GM12878 (cell line): ENCODE results near the gene GABRA6. TPM values are rescaled to one million over a fixed set of nuclear protein-coding genes. Genes with fewer than 3 reads are reported as not detected.

ENCODE experiments used
- ATAC-seq: fragments of 200-7000 bp; cut with Tn5 transposase; 3 replicates; pipeline ENCODE4 v1.9.1; 2020; ENCODE audit warnings: mild to moderate bottlenecking, moderate library complexity
- BruUV-seq: library from RNA; stranded (reverse); fragments of 400-500 nt; replicated peaks from 2 replicates; lab custom pipeline; 2021; lab: Mats Ljungman, UMichigan
- CTCF ChIA-PET: fragments of 300-600 bp; sonication (Branson Sonifier 250); formaldehyde crosslinking; extraction: SDS; loops from one replicate; lab custom pipeline; 2021; ENCODE audit warnings: inconsistent platforms; lab: Yijun Ruan, JAX
- POLR2A ChIA-PET: fragments of 350-600 bp; formaldehyde crosslinking; extraction: SDS; loops from one replicate; lab custom pipeline; 2021; ENCODE audit warnings: inconsistent platforms; lab: Charles Lee
- RAD21 ChIA-PET: fragments of 300-600 bp; sonication (Branson Sonifier 250); formaldehyde crosslinking; loops from one replicate; lab custom pipeline; 2023; ENCODE audit warnings: antibody characterized with exemption; ENCODE audit not compliant: unreplicated experiment; lab: Charles Lee
- SMC1A ChIA-PET: fragments of 300-600 bp; sonication (Branson Sonifier 250); formaldehyde crosslinking; loops from one replicate; lab custom pipeline; 2023; ENCODE audit not compliant: unreplicated experiment, uncharacterized antibody; lab: Charles Lee
- DNase-seq: peaks from one replicate; pipeline ENCODE4 v3.0.0-alpha.2; 2011; ENCODE audit warnings: low read depth, low spot score
- FAIRE-seq: peaks from 3 replicates; lab custom pipeline; 2011; peaks lifted over from hg19 to GRCh38; lab: Jason Lieb, UNC
- H2AFZ ChIP-seq: 2 replicates; pipeline ENCODE4 v1.6.0; 2011; ENCODE audit warnings: low read depth, low read length, control low read depth; ENCODE audit not compliant: control insufficient read depth
- H3K27ac ChIP-seq: 2 replicates; pipeline ENCODE4 v1.5.1; 2011; ENCODE audit warnings: control low read depth; ENCODE audit not compliant: control insufficient read depth, insufficient read depth
- H3K27me3 ChIP-seq, 2 experiments: replicated peaks in 1 of 2; 2 replicates each; pipeline versions ENCODE4 v1.6.0 to v1.6.1; 2011; ENCODE audit warnings: low read length in 1 of 2; ENCODE audit not compliant: control insufficient read depth in 2 of 2, insufficient read depth in 2 of 2
- H3K36me3 ChIP-seq, 2 experiments: 2 replicates each; pipeline ENCODE4 v1.5.1; 2011; ENCODE audit warnings: low read length in 1 of 2; ENCODE audit not compliant: control insufficient read depth in 2 of 2, insufficient read depth in 2 of 2
- H3K4me1 ChIP-seq: 2 replicates; pipeline ENCODE4 v1.6.1; 2011; ENCODE audit warnings: mild to moderate bottlenecking, low read length, moderate library complexity, mixed read lengths; ENCODE audit not compliant: control insufficient read depth, insufficient read depth
- H3K4me2 ChIP-seq: 2 replicates; pipeline ENCODE4 v1.6.0; 2011; ENCODE audit warnings: control low read depth; ENCODE audit not compliant: control insufficient read depth, insufficient read depth
- H3K4me3 ChIP-seq: fragments of 200-600 bp; sonication (generic); 2 replicates; pipeline ENCODE4 v1.5.1; 2016
- H3K79me2 ChIP-seq: 2 replicates; pipeline ENCODE4 v1.6.0; 2011; ENCODE audit warnings: low read length; ENCODE audit not compliant: control insufficient read depth, insufficient read depth
- H3K9ac ChIP-seq: 2 replicates; pipeline ENCODE4 v1.8.0; 2011; ENCODE audit warnings: low read length, control low read depth, mixed read lengths; ENCODE audit not compliant: control insufficient read depth, insufficient read depth
- H3K9me3 ChIP-seq: replicated peaks from 3 replicates; pipeline ENCODE4 v1.5.1; 2011; ENCODE audit warnings: mild to moderate bottlenecking, low read length; ENCODE audit not compliant: control insufficient read depth, insufficient read depth
- H4K20me1 ChIP-seq: 2 replicates; pipeline ENCODE4 v1.6.0; 2011; ENCODE audit not compliant: control insufficient read depth, insufficient read depth
- BACH1 ChIP-seq: fragments of 450-650 bp; IDR thresholded peaks from 2 replicates; pipeline ENCODE4 v1.6.1; 2017; ENCODE audit warnings: mild to moderate bottlenecking, borderline replicate concordance
- CBFB ChIP-seq: IDR thresholded peaks from 2 replicates; pipeline ENCODE4 v1.6.1; 2016; ENCODE audit warnings: antibody characterized with exemption, low read depth
- CBX3 ChIP-seq: fragments of 200-600 bp; sonication (generic); IDR thresholded peaks from 2 replicates; pipeline ENCODE4 v1.6.1; 2016; ENCODE audit warnings: low read depth, borderline replicate concordance
- EED ChIP-seq: sonication (generic); IDR thresholded peaks from 2 replicates; pipeline ENCODE4 v1.6.1; 2016; ENCODE audit warnings: antibody characterized with exemption, low read depth
- HDGF ChIP-seq: fragments of 450-650 bp; IDR thresholded peaks from 2 replicates; pipeline ENCODE4 v1.6.1; 2016; ENCODE audit warnings: antibody characterized with exemption
- JUND ChIP-seq: IDR thresholded peaks from 2 replicates; pipeline ENCODE4 v1.6.1; 2012; ENCODE audit warnings: low read depth, mild to moderate bottlenecking, low read length, improper control_type of control experiment, moderate library complexity
- KDM1A ChIP-seq: fragments of 200-600 bp; sonication (generic); IDR thresholded peaks from 2 replicates; pipeline ENCODE4 v1.6.1; 2016; ENCODE audit warnings: borderline replicate concordance
- MXI1 ChIP-seq: fragments of 150-350 bp; IDR thresholded peaks from 2 replicates; pipeline ENCODE4 v1.6.1; 2011; ENCODE audit warnings: low read depth, mild to moderate bottlenecking, inconsistent platforms, low read length, improper control_type of control experiment
- MYB ChIP-seq: fragments of 150-350 bp; IDR thresholded peaks from 2 replicates; pipeline ENCODE4 v1.6.1; 2014; ENCODE audit warnings: mild to moderate bottlenecking, low read depth, low read length, borderline replicate concordance
- PML ChIP-seq: IDR thresholded peaks from 2 replicates; pipeline ENCODE4 v1.6.1; 2012; ENCODE audit warnings: low read length, inconsistent platforms
- RB1 ChIP-seq: fragments of 450-650 bp; formaldehyde crosslinking; IDR thresholded peaks from 2 replicates; pipeline ENCODE4 v1.6.1; 2017; ENCODE audit warnings: mild to moderate bottlenecking, borderline replicate concordance
- SIN3A ChIP-seq: IDR thresholded peaks from 2 replicates; pipeline ENCODE4 v1.6.1; 2012; ENCODE audit warnings: low read depth, low read length, improper control_type of control experiment
- SP1 ChIP-seq: IDR thresholded peaks from one replicate; pipeline ENCODE4 v1.6.1; 2011; ENCODE audit warnings: low read depth, low read length
- SPI1 ChIP-seq: IDR thresholded peaks from 2 replicates; pipeline ENCODE4 v1.6.1; 2011; ENCODE audit warnings: low read depth, mild to moderate bottlenecking, low read length, moderate library complexity, borderline replicate concordance; ENCODE audit not compliant: insufficient read depth
- STAT3 ChIP-seq: IDR thresholded peaks from 2 replicates; pipeline ENCODE4 v1.6.1; 2011; ENCODE audit warnings: low read depth, low read length, improper control_type of control experiment
- YBX1 ChIP-seq: fragments of 450-650 bp; IDR thresholded peaks from 2 replicates; pipeline ENCODE4 v1.6.1; 2016; ENCODE audit warnings: antibody characterized with exemption
- ZNF274 ChIP-seq: IDR thresholded peaks from one replicate; pipeline ENCODE4 v1.8.0; 2011; ENCODE audit not compliant: insufficient read length, insufficient read depth
- ZNF687 ChIP-seq: fragments of 450-650 bp; IDR thresholded peaks from 2 replicates; pipeline ENCODE4 v1.6.1; 2017; ENCODE audit warnings: mild to moderate bottlenecking, moderate library complexity
- WGBS: methylation state at CpG from one replicate; pipeline ENCODE4 v1.1.6; 2016; ENCODE audit warnings: low lambda C conversion rate; ENCODE audit not compliant: insufficient replicate concordance, insufficient coverage; ENCODE audit errors: missing lambda C conversion rate; 5-methylcytosine and 5-hydroxymethylcytosine counted together
- in situ Hi-C: fragments of 300-500 bp; cut with MboI; formaldehyde crosslinking; loops from 9 replicates; pipeline ENCODE4 v1.14.3; 2018; ENCODE audit warnings: mixed read lengths
- intact Hi-C: fragments of 100-400 bp; cut with micrococcal nuclease; formaldehyde crosslinking; loops from one replicate; pipeline ENCODE4 v1.14.2; 2022; ENCODE audit not compliant: unreplicated experiment
- polyA plus RNA-seq, 11 experiments: library from polyadenylated mRNA; depleted of rRNA in 4 of 11; unstranded in 6 of 11; stranded (reverse) in 5 of 11; fragments of >200 nt; fragmentation: Nextera tagmentation in 4 of 11; fragmentation: Illumina TruSeq in 1 of 11; extraction: Ambion mirVana in 4 of 11; extraction: Trizol in 1 of 11; gene quantifications; 1 replicate in 1 of 11; 2 replicates in 10 of 11; pipeline versions ENCODE4 v1.2.1 to v1.2.3, GENCODE V29; 2011 to 2016; ENCODE audit warnings: inconsistent platforms in 2 of 11, missing spikeins in 2 of 11, low read depth in 1 of 11
- total RNA-seq, 4 experiments: library from RNA; depleted of rRNA in 3 of 4; stranded (reverse); fragments of >200 nt in 3 of 4; fragmentation: Illumina TruSeq in 1 of 4; extraction: Trizol in 1 of 4; gene quantifications; 2 replicates each; pipeline versions ENCODE4 v1.2.1 to v1.2.3, GENCODE V29; 2013 to 2021
- TF ChIP-seq, protein P1 (sequence below): fragments of 450-650 bp; IDR thresholded peaks from 2 replicates; pipeline ENCODE4 v1.6.1; 2017; ENCODE audit warnings: antibody characterized with exemption, mild to moderate bottlenecking, moderate library complexity

The GABRA6 gene
- total and polyA plus RNA-seq, 10 of the 15 experiments (the other 5 are each of a cell fraction or from before 2014, with no cell fraction given), result not detected

DNA sequence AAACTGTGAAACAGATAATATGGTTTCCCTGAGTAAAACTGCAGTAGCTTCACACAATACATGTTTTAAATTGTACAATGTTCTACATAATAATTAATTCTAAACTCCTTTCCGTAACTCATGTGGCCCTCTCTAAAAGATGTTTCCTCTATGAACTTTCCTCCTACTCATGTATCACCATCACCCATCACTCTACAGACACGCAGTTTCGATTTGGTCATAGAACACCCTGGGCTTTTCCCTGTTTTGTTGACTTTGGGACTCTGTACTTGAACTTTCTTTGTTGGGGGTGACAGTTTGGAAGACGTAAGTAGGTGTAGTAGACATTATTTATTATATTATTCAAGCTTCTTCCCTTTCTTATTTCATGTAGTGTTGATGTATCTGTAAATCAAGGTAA is 44.1 kb upstream of the GABRA6 start (continued):
- TF ChIP-seq HDGF, result no peak
- TF ChIP-seq, all 136 proteins: peak for 0

DNA sequence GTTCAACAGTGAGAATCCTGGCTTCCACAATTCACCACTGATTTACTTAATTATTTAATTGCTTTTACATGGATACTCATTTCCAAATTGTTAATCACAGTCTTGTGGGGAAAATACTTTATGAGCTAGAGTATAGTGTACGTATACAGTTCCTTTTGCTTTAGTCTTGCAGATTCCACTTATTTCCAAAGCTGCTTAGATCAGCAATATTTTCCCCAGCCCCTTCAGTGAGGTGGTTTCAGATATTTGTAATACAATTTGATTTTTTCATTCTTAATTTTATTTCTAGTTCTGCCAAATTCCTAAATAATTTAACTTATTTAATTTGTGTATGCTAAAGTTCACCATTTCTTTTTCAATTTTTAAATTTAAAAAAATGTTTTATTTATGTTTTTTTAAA is 40.3 kb upstream of the GABRA6 start:
- POLR2A ChIA-PET, result no interaction called here
- no peaks in the 10 kb centered on the region for H3K79me2 ChIP-seq
- SMC1A ChIA-PET, result no interaction called here
- H3K4me1 ChIP-seq, result no peaks in the 10 kb centered on the region
- in situ Hi-C loops (no loop called here), intact Hi-C loops (no loop called here)
- DNase-seq, result no peak
- FAIRE-seq, result no peak
- H3K4me3 ChIP-seq, result no peak overlapping the region
- no peaks in the 10 kb centered on the region for H3K36me3 ChIP-seq
- no peaks in the 10 kb centered on the region for H3K27me3 ChIP-seq
- WGBS, result 0% methylated on average over 1 of the region's 1 CpG
- CTCF ChIA-PET, result no interaction called here
- H4K20me1 ChIP-seq, result no peaks in the 10 kb centered on the region
- no peak for TF ChIP-seq KDM1A
- no peak for TF ChIP-seq CBFB
- TF ChIP-seq MYB, result no peak
- TF ChIP-seq YBX1, result no peak
- TF ChIP-seq, protein P1, sequence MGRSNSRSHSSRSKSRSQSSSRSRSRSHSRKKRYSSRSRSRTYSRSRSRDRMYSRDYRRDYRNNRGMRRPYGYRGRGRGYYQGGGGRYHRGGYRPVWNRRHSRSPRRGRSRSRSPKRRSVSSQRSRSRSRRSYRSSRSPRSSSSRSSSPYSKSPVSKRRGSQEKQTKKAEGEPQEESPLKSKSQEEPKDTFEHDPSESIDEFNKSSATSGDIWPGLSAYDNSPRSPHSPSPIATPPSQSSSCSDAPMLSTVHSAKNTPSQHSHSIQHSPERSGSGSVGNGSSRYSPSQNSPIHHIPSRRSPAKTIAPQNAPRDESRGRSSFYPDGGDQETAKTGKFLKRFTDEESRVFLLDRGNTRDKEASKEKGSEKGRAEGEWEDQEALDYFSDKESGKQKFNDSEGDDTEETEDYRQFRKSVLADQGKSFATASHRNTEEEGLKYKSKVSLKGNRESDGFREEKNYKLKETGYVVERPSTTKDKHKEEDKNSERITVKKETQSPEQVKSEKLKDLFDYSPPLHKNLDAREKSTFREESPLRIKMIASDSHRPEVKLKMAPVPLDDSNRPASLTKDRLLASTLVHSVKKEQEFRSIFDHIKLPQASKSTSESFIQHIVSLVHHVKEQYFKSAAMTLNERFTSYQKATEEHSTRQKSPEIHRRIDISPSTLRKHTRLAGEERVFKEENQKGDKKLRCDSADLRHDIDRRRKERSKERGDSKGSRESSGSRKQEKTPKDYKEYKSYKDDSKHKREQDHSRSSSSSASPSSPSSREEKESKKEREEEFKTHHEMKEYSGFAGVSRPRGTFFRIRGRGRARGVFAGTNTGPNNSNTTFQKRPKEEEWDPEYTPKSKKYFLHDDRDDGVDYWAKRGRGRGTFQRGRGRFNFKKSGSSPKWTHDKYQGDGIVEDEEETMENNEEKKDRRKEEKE, result no peak
- no peak for TF ChIP-seq SPI1
- no peak for TF ChIP-seq RB1
- no peak for TF ChIP-seq ZNF687
- TF ChIP-seq JUND, result no peak
- no peak for TF ChIP-seq BACH1
- no peak for TF ChIP-seq PML
- no peak for TF ChIP-seq SIN3A
- no peak for TF ChIP-seq EED
- no peak for TF ChIP-seq SP1
- TF ChIP-seq CBX3, result no peak
- TF ChIP-seq ZNF274, result no peak
- TF ChIP-seq MXI1, result no peak
- no peak for TF ChIP-seq STAT3
- no peak for ATAC-seq
- H3K9me3 ChIP-seq, result no peaks in the 10 kb centered on the region
- BruUV-seq, result no TSS peak
- no peak overlapping the region for H2AFZ ChIP-seq
- no peak overlapping the region for H3K27ac ChIP-seq
- no peak overlapping the region for H3K4me2 ChIP-seq
- no peak overlapping the region for H3K9ac ChIP-seq
- RAD21 ChIA-PET, result no interaction called here
